Measurements from ENCODE around the gene IL23R.
A peak's percentile ranks its signal among the peaks of the same experiment; 100 is the strongest.

The IL23R gene

DNA sequence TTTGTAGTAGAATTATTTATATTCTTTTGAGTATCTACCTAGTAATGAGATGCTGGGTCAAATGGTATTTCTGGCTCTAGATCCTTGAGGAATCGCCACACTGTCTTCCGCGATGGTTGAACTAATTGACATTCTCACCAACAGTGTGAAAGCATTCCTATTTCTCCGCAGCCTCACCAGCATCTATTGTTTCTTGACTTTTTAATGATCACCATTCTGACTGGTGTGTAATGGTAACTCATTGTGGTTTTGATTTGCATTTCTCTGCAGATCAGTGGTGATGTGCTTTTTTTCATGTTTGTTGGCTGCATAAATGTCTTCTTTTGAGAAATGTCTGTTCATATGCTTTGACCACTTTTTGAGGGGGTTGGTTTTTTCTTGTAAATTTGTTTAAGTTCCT lies 15.3 kb upstream of the IL23R start:
- DNase-seq: no peak

DNA sequence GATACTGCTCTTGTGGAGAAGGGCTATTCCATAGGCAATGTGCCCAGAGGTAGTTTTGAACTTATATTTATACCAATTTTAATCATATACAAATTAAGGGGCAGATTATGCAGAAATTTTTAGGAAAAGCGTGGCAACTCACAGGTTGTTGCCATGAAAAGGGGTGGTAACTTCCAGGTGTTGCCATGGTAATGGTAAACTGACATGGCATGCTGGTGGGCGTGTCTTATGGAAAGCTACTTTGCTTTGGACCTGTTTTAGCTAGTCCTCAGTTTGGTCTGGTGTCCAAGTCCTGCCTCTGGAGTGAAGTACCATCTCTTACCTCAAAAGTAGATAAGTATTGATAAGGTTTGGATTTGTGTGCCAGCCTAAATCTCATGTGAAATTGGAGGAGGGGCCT lies 7.9 kb upstream of the IL23R start:
- DNase-seq: no peak

DNA sequence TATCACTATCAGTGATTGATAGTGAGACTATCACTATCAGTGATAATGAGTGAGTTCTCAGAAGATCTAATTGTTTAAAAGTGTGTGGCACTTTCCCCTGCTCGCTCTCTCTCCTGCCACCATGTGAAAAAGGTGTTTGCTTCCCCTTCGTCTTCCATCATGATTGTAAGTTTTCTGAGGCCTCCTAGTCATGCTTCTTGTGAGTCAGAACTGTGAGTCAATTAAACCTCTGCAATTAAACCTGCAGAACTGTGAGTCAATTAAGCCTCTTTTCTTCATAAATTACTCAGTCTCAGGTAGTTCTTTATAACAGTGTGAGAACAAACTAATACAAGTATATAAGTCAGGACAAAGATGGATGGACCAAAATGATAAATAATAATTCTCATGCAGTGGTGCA lies 7.0 kb upstream of the IL23R start:
- no peak for DNase-seq

DNA sequence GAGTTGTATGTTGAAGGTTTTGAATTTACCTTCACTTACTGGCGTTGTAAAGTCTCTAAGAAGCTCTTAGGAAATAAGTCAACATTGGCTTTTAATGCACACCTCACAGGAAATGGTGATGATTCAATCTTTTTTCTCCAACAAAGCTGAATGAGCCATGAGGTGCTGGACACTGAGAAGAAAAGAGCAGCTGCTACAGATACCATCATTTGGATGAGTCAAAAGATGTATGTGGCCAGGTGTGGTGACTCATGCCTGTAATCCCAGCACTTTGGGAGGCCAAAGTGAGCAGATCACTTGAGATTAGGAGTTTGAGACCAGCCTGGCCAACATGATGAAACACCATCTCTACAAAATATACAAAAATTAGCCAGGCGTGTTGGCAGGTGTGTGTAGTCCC lies 3.3 kb upstream of the IL23R start:
- no peak for DNase-seq

DNA sequence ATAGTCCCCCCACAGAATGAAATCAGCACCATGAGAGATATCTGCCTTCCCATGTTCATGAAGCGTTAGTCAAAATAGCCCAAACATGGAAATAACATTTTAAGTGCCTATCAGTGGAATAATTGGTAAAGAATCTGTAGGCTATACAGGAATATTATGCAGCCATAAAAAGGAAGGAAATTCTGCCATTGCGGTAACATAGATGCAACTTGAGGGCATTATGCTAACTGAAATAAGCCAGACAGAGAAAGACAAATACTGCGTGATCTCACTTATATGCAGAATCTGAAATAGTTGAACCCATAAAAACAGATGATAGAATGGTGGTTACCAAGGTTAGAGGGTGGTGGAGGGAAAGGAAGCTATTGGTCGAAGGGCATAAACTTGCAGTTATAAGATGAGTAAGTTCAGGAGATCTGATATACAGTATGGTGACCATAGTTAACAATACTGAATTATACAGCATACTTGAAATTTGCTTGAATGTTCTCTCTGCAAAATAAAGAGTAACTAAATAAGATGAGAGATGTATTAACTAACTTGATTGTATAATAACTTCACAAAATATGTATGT lies 699 bp upstream of the IL23R start:
- no peak for DNase-seq

DNA sequence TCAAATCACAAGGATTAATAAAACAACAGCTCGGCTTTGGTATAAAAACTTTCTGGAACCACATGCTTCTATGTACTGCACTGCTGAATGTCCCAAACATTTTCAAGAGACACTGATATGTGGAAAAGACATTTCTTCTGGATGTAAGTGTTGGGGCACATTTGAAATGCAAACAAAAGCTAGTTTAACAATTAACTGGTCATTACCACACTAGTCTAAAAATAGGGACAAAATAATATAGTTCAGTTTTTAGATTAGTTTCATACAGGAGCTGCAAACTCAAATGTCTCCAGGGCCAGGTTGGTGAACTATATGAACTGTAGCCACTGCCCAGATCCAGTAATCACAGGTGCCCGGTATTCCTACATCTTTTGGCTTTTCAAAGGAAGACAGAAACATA lies 3.2 kb downstream of the IL23R start:
- no peak for DNase-seq

DNA sequence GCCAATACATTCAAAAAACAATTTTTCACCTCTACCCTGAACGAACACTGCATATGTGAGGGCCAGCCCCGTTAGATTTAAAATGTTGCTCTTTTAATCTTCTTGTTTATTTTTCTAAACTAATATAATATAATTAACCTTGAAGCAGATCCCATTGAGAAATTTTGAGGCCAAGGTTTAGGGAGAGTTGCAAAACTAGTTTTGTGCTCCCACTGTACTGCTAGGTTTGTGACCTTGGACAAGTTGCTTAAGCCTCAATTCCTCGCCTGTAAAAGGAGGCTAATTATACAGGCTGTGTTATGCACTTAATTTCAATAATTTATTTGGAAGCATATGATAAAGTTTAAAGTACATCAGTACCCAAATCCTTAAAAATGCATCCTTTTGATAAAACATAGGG lies 3.7 kb downstream of the IL23R start:
- no peak for DNase-seq

DNA sequence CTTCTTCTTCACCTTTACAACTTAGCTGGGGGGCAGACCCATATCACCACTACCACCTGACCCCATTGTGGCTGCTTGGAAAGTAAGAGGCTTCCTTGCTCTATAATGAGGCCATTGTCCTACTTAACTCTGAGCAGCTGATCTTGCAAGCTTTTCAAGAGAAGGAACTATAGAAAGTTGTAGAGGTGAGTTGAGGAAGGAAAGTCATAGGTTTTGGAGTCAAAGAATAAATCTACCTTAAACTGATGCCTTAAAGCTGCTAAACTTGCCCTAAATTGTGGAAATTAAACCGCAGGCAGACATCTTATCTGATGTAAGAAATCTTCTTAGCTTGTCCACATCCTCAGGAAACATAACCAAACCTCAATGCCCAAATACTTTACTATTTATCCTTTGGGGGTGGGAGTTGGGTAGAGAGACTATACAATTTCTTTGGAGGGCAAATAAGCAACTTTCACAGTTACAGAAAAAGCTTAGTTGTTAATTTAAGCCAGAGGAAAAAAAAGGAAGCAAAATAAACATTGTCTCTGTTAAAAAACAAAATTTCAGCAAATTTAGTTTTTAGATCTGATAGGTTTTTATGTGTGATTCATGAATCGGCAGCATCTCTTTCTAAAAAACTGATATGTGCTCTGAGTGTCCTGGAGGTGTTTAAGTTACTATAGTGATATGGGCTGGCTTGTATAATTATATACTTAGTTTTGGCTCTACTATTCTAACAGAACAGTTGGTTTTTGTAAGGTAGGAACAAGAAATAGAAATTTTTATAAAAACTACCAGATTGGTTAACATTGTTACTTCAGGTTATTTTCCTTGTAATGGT lies 4.7 kb downstream of the IL23R start:
- peak; percentile 6 for DNase-seq

DNA sequence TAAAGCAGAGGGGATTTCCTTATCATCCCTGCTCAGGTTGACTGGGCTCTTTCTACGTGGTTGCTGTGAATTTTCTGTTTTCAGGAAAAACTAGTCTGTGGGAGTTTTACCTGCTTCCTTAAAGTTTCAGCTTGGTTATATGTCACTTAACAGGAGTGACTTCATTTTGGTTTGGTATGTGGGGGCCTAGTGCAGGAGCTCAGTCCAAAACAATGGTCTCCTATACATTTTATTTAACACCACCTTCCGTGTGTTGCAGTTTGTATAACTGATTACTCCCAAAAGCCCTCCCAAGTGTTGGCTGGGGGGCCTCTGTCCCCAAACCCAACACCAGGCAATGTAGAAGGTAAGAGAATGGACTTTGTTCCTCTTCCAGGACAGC lies 5.3 kb downstream of the IL23R start:
- DNase-seq: no peak

DNA sequence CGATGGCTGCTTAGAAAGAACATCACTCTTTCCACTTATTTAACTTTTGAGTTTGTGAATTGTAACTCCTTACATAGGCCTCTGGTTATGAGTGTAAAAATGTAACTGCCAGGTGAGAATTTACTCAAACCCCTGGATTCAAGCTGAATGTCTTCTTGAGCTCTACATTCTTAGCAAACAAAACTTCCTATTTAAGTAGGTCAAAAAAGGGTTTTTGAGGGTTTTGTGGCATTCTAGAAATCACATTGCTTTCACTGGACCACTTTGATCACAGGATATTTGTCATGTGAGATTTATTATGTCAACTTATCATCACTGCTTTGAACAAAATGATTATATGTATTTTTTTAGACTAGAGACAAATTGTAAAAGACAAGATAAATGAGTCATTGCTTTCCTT lies 5.7 kb downstream of the IL23R start:
- DNase-seq: no peak

DNA sequence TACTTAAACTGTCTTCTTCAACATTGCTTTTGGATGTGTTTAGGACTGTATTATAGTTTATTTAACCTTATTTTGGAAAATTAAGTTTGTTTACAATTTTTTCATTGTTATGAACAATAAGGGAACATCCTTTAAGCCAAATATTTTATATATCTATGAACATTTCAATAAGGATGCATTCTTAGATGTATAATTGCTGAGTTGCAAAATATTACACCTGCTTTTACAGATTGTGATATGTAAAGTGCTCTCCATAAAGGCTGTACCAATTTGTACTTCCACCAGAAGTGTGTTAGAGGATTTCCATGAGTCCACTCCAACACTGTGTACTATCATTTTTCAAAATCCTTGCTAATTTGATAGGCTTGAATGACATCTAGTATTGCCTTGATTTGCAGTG lies 7.7 kb downstream of the IL23R start:
- DNase-seq: no peak

DNA sequence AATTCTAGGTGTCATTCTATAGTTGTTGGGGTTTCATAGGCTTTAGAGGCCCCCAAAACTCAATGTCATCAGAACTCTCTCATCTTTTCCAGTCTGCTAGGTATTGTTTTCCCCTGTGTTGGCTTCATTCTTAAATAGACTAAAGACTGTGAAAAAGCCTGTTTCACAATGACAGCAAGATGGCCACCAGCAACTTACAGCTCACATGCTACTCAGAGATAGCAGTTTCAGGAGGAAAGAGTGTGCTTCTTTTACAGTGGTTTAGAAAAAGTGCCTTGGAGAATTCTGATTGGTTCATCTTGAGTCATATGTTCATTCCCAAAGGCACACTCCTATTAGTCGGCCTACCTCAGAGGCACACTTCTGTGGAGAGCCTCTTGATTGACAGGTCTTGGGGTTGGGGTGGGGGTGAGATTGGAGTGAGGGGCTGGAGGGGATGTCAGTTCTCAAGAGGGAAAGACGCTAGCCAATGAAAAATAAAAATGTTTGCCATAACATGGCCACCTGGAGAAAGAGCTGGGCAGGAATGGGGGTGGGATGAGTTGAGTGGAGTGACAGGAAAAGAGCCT lies 8.5 kb downstream of the IL23R start:
- DNase-seq: no peak

DNA sequence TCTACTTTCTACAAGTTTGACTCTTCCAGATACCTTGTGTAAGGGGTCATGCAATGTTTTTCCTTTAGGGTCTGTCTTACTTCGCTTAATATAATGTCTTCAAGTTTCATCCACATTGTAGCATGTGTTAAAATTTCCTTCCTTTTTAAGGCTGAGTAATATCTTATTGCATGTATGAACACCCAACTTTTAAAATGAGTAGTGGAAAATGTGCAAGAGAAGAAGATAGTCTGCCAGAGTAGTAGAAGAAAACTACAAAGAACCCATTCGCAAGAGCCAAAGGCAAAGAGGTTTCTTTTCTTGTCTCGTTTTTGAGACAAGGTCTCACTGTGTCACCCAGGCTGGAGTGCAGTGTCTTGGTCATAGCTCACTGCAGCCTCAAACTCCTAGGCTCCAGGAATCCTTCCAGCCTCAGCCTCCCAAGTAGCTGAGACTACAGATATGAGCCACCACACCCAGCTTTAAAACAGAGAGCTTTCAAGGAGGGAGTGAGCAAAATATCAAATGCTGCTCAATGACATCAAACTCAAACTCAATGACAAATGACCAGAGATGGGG lies 9.4 kb downstream of the IL23R start:
- no peak for DNase-seq

DNA sequence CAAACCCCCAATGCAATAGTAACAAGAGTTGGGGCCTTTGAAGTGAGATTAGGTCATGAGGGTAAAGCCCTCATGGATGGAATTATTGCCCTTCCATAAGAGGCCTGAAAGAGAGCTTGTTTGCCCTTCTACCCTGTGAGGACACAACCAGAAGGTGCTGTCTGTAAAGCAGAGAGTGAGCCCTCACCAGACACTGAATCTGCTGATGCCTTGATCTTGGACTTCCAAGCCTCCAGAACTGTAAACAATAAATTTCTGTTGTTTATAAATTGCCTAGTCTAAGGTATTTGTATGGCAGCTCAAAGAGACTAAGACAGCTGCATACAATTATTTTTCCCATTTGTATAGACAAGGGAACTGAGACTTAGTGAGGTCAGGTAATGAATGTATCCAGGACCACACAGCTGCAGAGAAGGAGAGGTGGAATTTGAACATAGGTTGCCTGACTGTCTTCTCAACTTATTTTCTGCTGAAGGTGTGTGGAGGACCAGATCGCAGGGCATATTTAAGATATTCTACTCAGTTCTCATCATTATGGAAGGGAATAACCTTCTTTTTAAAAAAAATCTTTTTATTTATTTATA lies 18.7 kb downstream of the IL23R start:
- DNase-seq: no peak

DNA sequence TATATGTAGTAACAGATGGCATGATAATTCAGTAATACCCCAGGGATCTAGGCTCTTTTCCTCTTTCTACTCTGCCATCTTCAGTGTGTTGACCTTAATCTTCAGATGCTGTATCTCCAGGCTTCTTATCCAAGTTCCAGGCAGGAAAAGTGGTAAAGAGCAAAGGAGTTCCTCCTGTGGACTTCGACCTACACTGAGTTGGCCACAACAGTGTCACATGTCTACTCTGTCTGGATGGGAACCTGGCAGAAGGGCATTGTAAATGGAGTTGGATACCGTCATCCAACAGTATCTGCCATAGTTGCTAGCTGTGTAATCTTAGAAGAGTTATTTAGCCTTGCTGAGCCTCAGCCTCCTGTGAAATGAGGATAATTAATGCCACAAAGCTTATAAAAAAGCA lies 21.9 kb downstream of the IL23R start:
- no peak for DNase-seq

DNA sequence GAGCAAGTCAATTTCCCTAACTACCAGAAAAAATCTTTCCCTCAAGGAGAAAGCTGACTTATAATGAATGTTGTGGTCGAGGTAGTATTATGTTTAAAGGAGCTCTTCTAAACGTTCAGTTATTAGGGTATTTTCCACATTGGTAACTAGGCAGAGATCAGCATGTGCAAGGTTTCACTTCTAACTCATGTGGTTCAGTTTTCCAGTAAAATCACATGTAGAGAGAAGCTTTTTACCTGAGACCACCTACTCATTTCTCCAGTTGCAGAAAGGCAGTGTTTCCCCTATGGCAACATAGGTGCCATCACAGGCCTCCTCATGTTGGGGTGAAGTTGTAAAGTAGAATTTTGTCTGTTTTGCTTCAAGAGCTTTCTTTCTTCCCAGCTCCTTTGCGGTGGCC lies 23.7 kb downstream of the IL23R start:
- no peak for DNase-seq

DNA sequence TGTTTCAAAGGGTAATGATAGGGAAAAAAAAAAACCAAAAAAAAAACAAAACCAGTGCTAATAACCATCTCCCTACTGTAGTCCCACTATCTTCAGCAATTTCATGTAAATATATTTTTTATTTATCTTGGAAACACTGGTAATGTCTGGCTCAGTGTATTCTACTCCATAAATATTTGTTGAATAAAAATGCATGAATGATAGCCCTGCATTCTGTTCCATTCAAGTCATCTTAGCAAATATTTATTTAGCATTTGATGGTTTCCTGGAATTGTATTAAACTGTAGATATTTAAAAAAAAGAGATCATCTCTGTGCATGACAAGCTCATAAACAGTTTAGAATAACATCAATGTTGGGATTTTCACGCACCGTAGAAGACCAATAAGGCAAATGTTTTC lies 24.2 kb downstream of the IL23R start:
- DNase-seq: no peak

DNA sequence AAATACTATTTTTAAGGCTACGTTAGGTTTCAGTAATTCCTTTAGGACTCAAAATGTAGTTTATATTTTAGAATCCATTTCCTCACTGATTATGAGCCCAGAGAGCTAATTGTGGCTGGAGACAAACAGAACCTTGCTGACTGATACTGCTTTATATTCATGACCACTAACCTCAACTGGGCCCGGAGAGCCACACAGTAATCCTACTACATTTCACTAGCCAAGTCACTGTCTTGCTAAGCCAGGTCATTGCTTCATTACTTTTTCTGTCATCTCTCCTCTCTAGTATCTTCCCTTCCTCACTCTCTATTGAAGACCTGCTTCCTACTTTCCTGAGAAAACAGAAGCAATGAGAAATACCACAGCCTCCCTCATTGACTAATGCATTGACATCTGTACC lies 24.7 kb downstream of the IL23R start:
- no peak for DNase-seq

DNA sequence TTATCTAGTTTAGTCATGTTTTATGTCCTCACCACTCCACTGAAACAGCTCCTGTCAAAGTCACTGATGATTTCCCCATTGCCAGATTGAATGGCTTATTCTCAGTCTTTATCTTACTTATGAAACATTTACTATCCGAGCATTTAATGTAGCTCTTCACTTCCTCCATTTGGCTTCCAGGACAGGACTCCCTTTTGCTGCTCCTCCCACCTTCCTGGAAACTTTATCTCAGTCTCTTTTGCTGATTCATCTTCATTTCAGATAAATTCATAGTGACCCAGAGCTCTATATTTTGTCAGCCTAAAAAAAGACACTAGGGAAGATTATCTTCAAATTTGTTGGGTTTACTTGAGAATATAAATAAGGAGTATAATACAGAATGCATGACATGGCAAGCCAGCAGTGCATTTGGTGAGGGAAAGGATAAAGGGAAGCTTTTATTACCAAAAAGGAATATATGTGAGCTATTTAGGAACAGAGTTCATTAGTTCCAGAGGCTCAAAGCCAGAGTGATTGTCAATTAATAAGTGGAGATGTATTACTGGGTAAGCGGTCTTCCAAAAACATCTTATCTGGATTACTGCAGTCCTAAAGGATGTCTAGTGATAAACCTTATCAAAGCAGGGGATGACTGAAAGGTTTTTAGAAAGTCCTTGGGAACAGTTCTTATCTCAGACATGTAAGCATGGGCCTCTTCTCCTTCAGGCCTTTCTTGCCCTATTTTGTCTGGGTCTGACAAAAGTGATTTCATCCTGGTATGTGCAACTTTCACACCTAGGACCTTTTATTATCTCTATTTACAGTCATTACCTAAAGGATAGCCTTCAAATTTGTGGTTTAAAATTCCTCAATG lies 25.6 kb downstream of the IL23R start:
- no peak for DNase-seq

DNA sequence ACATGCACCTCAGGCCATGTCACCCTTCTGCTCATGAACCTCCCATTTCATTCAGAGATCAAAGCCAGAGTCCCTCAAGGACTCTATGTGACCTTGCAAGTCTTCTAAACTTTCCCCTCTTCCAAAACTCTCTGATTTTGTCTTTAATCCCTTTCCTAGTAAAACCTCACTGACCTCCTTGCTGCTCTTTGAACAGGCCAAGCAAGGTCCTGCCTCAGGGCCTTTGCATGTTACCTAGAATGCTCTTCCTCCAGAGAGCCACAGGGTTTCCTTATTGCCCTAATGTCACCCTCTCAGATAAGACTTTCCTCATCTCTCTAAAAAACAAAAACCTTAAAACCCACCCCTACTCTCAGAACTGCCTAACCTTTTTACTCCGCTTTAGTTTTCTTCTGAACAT lies 26.6 kb downstream of the IL23R start:
- DNase-seq: no peak

DNA sequence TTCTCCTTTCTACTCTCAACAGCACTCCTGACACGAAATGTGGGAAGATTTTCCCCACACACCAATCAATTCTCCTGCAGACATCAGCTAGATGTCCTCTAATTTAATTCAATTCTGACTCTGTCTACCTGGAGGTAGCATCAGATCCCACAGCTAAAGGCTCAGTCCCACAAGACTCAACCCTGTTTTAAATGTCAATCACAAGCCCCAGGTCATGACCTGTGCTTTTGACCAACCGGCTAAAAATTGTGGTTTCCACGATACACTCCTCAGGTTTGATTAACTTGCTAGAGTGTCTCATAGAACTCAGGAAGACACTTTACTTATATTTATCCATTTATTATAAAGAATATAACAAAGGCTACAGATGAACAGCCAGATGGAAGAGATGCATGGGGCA lies 27.4 kb downstream of the IL23R start:
- no peak for DNase-seq

DNA sequence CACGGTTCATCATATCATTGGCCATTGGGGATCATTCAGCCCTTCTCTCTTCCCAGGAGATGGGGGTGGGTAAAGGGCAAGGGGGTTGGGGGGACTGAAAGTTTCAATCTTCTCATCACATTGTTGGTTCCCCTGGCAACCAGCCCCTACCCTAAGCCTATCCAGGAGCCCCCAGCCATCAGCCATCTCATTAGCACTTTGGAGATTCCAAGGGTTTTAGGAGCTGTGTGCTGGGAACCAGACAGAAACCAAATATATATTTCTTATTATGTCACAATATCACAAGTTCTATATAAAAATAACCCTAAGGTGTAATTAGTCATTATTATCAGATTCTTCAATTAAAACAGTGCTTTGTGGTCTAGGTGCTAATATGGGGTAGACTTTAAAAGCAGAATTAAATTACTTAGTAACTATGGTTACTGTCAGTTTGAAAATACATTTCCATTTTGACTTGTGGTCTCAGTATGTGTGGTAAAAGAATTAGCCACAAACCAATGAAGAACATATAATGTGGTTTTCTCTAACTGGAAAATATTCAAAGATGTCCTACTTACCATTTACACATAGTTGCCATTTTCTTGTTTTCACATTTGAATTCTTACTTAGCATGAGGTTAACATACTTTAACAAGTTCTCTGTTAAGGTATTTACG lies 28.1 kb downstream of the IL23R start:
- no peak for DNase-seq
